ENCODE measurements around the gene SIN3B.

SIN3B gene

GRCh38 chr19:16912780-16913179 is 83.6 kb downstream of the SIN3B start:
- Histone ChIP-seq H2AFZ (ENCODE audit: low read length, unreplicated experiment) (no peak overlapping the region), H3K4me1 (ENCODE audit: control insufficient read depth, insufficient read depth, low read length, unreplicated experiment) (no peaks in the 10 kb centered on the region), H3K79me2 (ENCODE audit: control insufficient read depth, insufficient read depth, low read length, unreplicated experiment) (no peaks in the 10 kb centered on the region), H3K27ac (ENCODE audit: low read depth, low read length) (no peak overlapping the region), H3K4me3 (ENCODE audit: low read depth, low read length) (no peak overlapping the region), H3K36me3 (ENCODE audit: insufficient read depth, low read length) (no peaks in the 10 kb centered on the region), H3K27me3 (ENCODE audit: insufficient read depth, low read length) (peaks cover 7% of the 10 kb centered on the region; the same call in 1 of the 2 replicates)

DNA sequence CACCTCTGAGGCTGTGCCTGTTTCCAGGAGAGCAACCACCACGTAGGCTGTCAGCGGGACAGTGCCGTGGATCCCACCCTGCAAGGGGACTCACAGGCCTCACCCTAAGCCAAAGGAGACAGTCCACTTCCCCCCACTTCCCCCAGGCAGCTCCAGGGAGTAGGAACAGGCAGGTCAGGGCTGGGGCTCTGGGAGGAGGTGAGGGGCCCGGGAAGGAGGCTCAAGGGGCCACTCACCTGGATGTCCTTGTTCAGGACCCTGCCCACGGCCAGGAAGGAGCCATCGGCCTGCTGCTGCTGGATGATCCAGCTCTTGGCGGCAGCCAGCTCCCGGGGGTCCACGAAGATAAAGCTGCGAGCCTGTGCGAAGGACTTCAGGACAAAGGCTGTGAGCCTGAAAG is 85.2 kb downstream of the SIN3B start:
- Histone ChIP-seq H3K79me2 (ENCODE audit: control insufficient read depth, insufficient read depth, low read length, unreplicated experiment) (no peaks in the 10 kb centered on the region), H3K4me1 (ENCODE audit: control insufficient read depth, insufficient read depth, low read length, unreplicated experiment) (no peaks in the 10 kb centered on the region), H3K36me3 (ENCODE audit: insufficient read depth, low read length) (no peaks in the 10 kb centered on the region), H2AFZ (ENCODE audit: low read length, unreplicated experiment) (no peak overlapping the region), H3K27ac (ENCODE audit: low read depth, low read length) (no peak overlapping the region), H3K4me3 (ENCODE audit: low read depth, low read length) (no peak overlapping the region), H3K27me3 (ENCODE audit: insufficient read depth, low read length) (peaks cover 7% of the 10 kb centered on the region; the same call in 1 of the 2 replicates)

DNA sequence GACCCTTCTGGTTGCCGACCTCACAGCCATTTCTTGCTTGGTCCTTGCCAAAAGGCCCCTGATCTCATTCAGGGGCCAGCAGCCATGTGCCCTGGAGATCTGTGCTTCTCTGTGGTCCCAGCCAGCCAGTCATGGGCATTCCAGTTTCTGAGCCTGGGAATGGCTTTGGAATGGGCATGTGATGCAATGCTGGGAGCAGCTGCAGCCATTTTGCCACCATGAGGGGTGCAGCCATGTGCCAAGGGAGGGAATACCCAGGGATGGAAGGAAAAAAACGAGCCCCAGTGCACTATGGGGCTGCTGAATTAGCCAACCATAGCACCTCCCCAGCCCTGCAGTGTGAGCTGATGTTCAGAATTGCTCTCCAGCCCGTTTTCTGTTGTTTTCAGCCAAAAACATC is 85.9 kb downstream of the SIN3B start:
- H3K4me3 ChIP-seq (ENCODE audit: low read depth, low read length): no peak overlapping the region
- no peaks in the 10 kb centered on the region for H3K79me2 ChIP-seq (ENCODE audit: control insufficient read depth, insufficient read depth, low read length, unreplicated experiment)
- no peak overlapping the region for H3K27ac ChIP-seq (ENCODE audit: low read depth, low read length)
- no peaks in the 10 kb centered on the region for H3K4me1 ChIP-seq (ENCODE audit: control insufficient read depth, insufficient read depth, low read length, unreplicated experiment)
- H3K27me3 ChIP-seq (ENCODE audit: insufficient read depth, low read length): peaks cover 7% of the 10 kb centered on the region; the same call in 1 of the 2 replicates
- H3K36me3 ChIP-seq (ENCODE audit: insufficient read depth, low read length): no peaks in the 10 kb centered on the region
- no peak overlapping the region for H2AFZ ChIP-seq (ENCODE audit: low read length, unreplicated experiment)

GRCh38 chr19:16915734-16916133 is 86.5 kb downstream of the SIN3B start:
- H3K4me3 ChIP-seq (ENCODE audit: low read depth, low read length): no peak overlapping the region
- no peaks in the 10 kb centered on the region for H3K4me1 ChIP-seq (ENCODE audit: control insufficient read depth, insufficient read depth, low read length, unreplicated experiment)
- H3K27me3 ChIP-seq (ENCODE audit: insufficient read depth, low read length): peaks cover 7% of the 10 kb centered on the region; the same call in 1 of the 2 replicates
- no peaks in the 10 kb centered on the region for H3K36me3 ChIP-seq (ENCODE audit: insufficient read depth, low read length)
- H2AFZ ChIP-seq (ENCODE audit: low read length, unreplicated experiment): no peak overlapping the region
- no peak overlapping the region for H3K27ac ChIP-seq (ENCODE audit: low read depth, low read length)
- no peaks in the 10 kb centered on the region for H3K79me2 ChIP-seq (ENCODE audit: control insufficient read depth, insufficient read depth, low read length, unreplicated experiment)

DNA sequence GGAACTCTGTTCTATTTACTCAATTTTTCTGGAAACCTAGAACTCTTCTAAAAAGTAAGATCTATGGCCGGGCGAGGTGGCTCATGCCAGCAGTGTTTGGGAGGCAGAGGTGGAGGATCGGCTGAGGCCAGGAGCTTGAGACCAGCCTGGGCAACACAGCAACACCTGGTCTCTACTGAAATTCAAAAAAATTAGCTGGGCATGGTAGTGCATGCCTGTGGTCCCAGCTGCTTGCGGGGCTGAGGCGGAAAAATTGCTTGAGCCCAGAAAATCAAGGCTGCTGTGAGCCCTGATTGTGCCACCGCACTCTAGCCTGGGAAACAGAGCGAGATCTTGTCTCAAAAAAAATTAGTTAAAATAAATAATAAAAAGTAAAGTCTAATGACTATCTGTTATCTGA is 88.2 kb downstream of the SIN3B start:
- Histone ChIP-seq H2AFZ (ENCODE audit: low read length, unreplicated experiment) (no peak overlapping the region), H3K27ac (ENCODE audit: low read depth, low read length) (no peak overlapping the region), H3K79me2 (ENCODE audit: control insufficient read depth, insufficient read depth, low read length, unreplicated experiment) (no peaks in the 10 kb centered on the region), H3K27me3 (ENCODE audit: insufficient read depth, low read length) (peaks cover 7% of the 10 kb centered on the region; the same call in 1 of the 2 replicates), H3K4me1 (ENCODE audit: control insufficient read depth, insufficient read depth, low read length, unreplicated experiment) (peaks cover 3% of the 10 kb centered on the region), H3K36me3 (ENCODE audit: insufficient read depth, low read length) (no peaks in the 10 kb centered on the region), H3K4me3 (ENCODE audit: low read depth, low read length) (no peak overlapping the region)

DNA sequence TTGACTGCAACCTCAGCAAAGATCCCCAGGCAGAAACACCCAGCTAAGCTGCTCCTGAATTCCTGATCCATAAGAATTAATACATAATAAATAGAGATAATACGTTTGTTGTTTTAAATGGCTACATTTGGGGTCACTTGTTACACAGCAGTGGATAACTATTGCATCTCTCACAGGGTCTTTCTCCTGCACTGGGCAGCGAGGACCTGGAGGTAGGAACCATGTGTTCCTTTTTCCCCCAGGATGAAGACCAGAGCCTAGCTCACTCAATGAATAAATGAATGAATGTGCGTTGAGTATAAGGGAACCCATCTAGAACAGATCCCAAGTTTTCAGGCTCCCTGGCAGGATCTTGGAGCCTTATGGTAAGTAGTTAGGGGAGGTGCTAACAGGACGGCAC is 90.3 kb downstream of the SIN3B start:
- Histone ChIP-seq H3K27me3 (ENCODE audit: insufficient read depth, low read length) (peaks cover 7% of the 10 kb centered on the region; the same call in 1 of the 2 replicates), H3K79me2 (ENCODE audit: control insufficient read depth, insufficient read depth, low read length, unreplicated experiment) (no peaks in the 10 kb centered on the region), H3K4me1 (ENCODE audit: control insufficient read depth, insufficient read depth, low read length, unreplicated experiment) (peaks cover 3% of the 10 kb centered on the region), H3K27ac (ENCODE audit: low read depth, low read length) (no peak overlapping the region), H3K36me3 (ENCODE audit: insufficient read depth, low read length) (no peaks in the 10 kb centered on the region), H3K4me3 (ENCODE audit: low read depth, low read length) (no peak overlapping the region), H2AFZ (ENCODE audit: low read length, unreplicated experiment) (no peak overlapping the region)

DNA sequence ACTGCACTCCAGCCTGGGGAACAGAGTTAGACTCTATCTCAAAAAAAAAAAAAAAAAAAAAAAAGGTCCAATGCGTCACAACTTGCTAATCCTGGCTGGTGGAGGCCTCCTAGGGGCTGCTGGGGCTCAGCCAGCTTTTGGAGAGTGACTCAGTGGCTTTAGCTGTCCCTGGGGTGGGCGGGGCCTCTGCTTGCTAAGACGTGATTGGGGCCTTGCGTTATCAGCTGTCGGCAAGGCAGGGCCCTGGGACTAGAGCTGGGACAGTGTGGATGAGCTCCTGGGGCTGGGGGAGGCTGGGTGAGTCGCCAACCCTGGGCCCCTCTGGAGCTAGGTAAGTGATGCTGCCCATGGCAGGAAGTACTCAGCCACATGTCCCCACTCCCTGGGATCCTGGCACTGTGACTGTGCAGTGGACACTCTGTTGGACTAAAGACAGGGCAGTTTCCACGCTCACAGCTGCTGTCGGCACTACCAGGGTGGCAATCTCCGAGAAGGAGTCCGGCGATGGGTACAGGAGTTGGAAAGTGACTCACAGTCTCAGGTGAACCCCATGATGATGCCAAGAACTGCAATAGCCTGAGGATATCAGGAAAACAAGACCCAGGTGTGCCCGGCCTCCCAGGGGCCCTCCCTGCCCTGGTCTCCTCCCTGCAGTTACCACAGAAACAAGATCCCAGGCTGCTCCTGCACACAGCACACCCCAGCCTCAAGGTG is 91.8 kb downstream of the SIN3B start:
- Histone ChIP-seq H3K27ac (ENCODE audit: low read depth, low read length) (no peak overlapping the region), H2AFZ (ENCODE audit: low read length, unreplicated experiment) (no peak overlapping the region), H3K4me3 (ENCODE audit: low read depth, low read length) (no peak overlapping the region), H3K36me3 (ENCODE audit: insufficient read depth, low read length) (no peaks in the 10 kb centered on the region), H3K27me3 (ENCODE audit: insufficient read depth, low read length) (no peaks in the 10 kb centered on the region), H3K4me1 (ENCODE audit: control insufficient read depth, insufficient read depth, low read length, unreplicated experiment) (peaks cover 3% of the 10 kb centered on the region), H3K79me2 (ENCODE audit: control insufficient read depth, insufficient read depth, low read length, unreplicated experiment) (no peaks in the 10 kb centered on the region)

DNA sequence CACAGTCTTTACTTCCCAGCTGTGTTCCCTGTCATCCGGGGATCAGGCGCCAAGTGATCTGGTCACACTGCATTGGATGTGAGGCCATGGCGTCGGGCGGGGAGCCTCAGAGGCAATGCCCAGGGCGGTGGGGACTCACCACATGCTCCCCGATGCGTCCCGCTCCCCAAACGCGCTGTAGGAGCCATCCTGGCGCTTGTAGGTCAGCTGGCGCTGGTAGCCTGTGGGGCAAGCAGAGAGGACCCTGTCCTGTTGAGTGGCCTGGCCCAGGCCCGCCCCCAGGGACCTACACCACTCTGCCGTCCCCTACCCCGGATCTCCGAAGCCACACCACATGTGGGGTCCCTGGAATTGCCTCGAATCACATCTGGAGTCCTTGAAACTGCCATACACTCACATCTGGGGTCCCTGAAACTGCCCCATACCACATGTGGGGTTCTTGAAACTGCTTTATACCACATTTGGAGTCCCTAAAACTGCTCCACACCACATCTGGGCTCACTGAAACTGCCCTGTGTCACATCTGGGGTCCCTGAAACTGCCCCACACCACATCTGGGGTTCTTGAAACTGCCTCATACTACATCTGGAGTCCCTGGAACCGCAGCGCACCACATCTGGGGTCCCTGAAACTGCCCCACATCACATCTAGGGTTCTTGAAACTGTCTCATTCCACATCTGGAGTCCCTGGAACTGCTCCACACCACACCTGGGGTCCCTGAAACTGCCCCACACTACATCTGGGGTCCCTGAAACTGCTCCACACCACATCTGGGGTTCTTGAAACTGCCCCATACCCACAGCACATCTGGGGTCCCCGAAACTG is 92.8 kb downstream of the SIN3B start:
- H3K27ac ChIP-seq (ENCODE audit: low read depth, low read length): no peak overlapping the region
- no peak overlapping the region for H3K4me3 ChIP-seq (ENCODE audit: low read depth, low read length)
- H3K27me3 ChIP-seq (ENCODE audit: insufficient read depth, low read length): no peaks in the 10 kb centered on the region
- peaks cover 3% of the 10 kb centered on the region for H3K4me1 ChIP-seq (ENCODE audit: control insufficient read depth, insufficient read depth, low read length, unreplicated experiment)
- H2AFZ ChIP-seq (ENCODE audit: low read length, unreplicated experiment): no peak overlapping the region
- no peaks in the 10 kb centered on the region for H3K79me2 ChIP-seq (ENCODE audit: control insufficient read depth, insufficient read depth, low read length, unreplicated experiment)
- no peaks in the 10 kb centered on the region for H3K36me3 ChIP-seq (ENCODE audit: insufficient read depth, low read length)

GRCh38 chr19:16922592-16922934 is 93.4 kb downstream of the SIN3B start:
- no peaks in the 10 kb centered on the region for H3K36me3 ChIP-seq (ENCODE audit: insufficient read depth, low read length)
- H3K79me2 ChIP-seq (ENCODE audit: control insufficient read depth, insufficient read depth, low read length, unreplicated experiment): no peaks in the 10 kb centered on the region
- peaks cover 3% of the 10 kb centered on the region for H3K4me1 ChIP-seq (ENCODE audit: control insufficient read depth, insufficient read depth, low read length, unreplicated experiment)
- H3K4me3 ChIP-seq (ENCODE audit: low read depth, low read length): no peak overlapping the region
- no peaks in the 10 kb centered on the region for H3K27me3 ChIP-seq (ENCODE audit: insufficient read depth, low read length)
- no peak overlapping the region for H2AFZ ChIP-seq (ENCODE audit: low read length, unreplicated experiment)
- no peak overlapping the region for H3K27ac ChIP-seq (ENCODE audit: low read depth, low read length)

GRCh38 chr19:16922949-16923348 is 93.8 kb downstream of the SIN3B start:
- no peak overlapping the region for H3K4me3 ChIP-seq (ENCODE audit: low read depth, low read length)
- no peaks in the 10 kb centered on the region for H3K27me3 ChIP-seq (ENCODE audit: insufficient read depth, low read length)
- H3K27ac ChIP-seq (ENCODE audit: low read depth, low read length): no peak overlapping the region
- no peaks in the 10 kb centered on the region for H3K36me3 ChIP-seq (ENCODE audit: insufficient read depth, low read length)
- peaks cover 3% of the 10 kb centered on the region for H3K4me1 ChIP-seq (ENCODE audit: control insufficient read depth, insufficient read depth, low read length, unreplicated experiment)
- no peaks in the 10 kb centered on the region for H3K79me2 ChIP-seq (ENCODE audit: control insufficient read depth, insufficient read depth, low read length, unreplicated experiment)
- H2AFZ ChIP-seq (ENCODE audit: low read length, unreplicated experiment): no peak overlapping the region

DNA sequence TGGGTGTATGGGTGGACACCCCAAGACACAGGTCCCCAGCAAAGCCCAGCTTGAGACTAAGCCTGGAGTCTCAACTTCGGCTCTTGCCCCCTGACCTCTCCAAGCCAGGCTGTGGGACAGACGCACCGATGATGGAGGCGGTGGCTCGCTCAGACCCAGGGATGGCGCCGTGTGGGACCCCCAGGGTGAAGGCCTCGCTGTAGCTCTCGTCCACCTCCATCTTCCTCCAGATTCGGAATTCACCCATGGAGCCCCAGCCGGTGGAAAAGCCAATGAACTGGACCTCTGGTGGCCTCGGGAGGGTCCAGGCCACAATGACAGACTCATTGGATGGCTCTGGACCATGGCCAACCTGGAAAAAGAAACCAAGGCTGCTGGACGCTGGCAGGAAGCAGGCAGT is 98.7 kb downstream of the SIN3B start:
- H3K79me2 ChIP-seq (ENCODE audit: control insufficient read depth, insufficient read depth, low read length, unreplicated experiment): no peaks in the 10 kb centered on the region
- H3K27me3 ChIP-seq (ENCODE audit: insufficient read depth, low read length): no peaks in the 10 kb centered on the region
- H3K36me3 ChIP-seq (ENCODE audit: insufficient read depth, low read length): no peaks in the 10 kb centered on the region
- H2AFZ ChIP-seq (ENCODE audit: low read length, unreplicated experiment): no peak overlapping the region
- no peaks in the 10 kb centered on the region for H3K4me1 ChIP-seq (ENCODE audit: control insufficient read depth, insufficient read depth, low read length, unreplicated experiment)
- no peak overlapping the region for H3K4me3 ChIP-seq (ENCODE audit: low read depth, low read length)
- no peak overlapping the region for H3K27ac ChIP-seq (ENCODE audit: low read depth, low read length)
